Smooth muscle cell (in vitro differentiated cells): ENCODE data around the gene IDE. TPM values are rescaled to one million over a fixed set of nuclear protein-coding genes. Genes with fewer than 3 reads are reported as not detected.

Experiments
- DNase-seq: peaks from one replicate; lab custom pipeline; 2025; ENCODE audit not compliant: unreplicated experiment; lab: John Stamatoyannopoulos, UW
- H2AFZ ChIP-seq: fragments of 200-600 bp; sonication (generic); 2 replicates; pipeline ENCODE4 v1.6.0; 2016; ENCODE audit warnings: antibody characterized with exemption, low read depth, mild to moderate bottlenecking
- H3F3A ChIP-seq: fragments of 200-600 bp; sonication (generic); 2 replicates; pipeline ENCODE4 v1.6.0; 2017; ENCODE audit warnings: antibody characterized with exemption, low read depth
- H3K27ac ChIP-seq: fragments of 200-600 bp; sonication (generic); 2 replicates; pipeline ENCODE4 v1.5.1; 2016; ENCODE audit warnings: low read depth, mild to moderate bottlenecking
- H3K27me3 ChIP-seq: fragments of 200-600 bp; sonication (generic); 2 replicates; pipeline ENCODE4 v1.6.1; 2016; ENCODE audit warnings: low read depth, mild to moderate bottlenecking
- H3K36me3 ChIP-seq: fragments of 200-600 bp; sonication (generic); 2 replicates; pipeline ENCODE4 v1.5.1; 2016; ENCODE audit warnings: low read depth
- H3K4me1 ChIP-seq: fragments of 200-600 bp; sonication (generic); 2 replicates; pipeline ENCODE4 v1.5.1; 2016; ENCODE audit warnings: low read depth
- H3K4me2 ChIP-seq: fragments of 200-600 bp; sonication (generic); 2 replicates; pipeline ENCODE4 v1.6.0; 2016; ENCODE audit warnings: mild to moderate bottlenecking
- H3K4me3 ChIP-seq: fragments of 200-600 bp; sonication (generic); 2 replicates; pipeline ENCODE4 v1.5.1; 2016; ENCODE audit warnings: mild to moderate bottlenecking
- H3K79me2 ChIP-seq: fragments of 200-600 bp; sonication (generic); 2 replicates; pipeline ENCODE4 v1.6.0; 2016; ENCODE audit warnings: low read depth, mild to moderate bottlenecking
- H3K9ac ChIP-seq: fragments of 200-600 bp; sonication (generic); 2 replicates; pipeline ENCODE4 v1.6.0; 2016; ENCODE audit warnings: low read depth
- H3K9me3 ChIP-seq: fragments of 200-600 bp; sonication (generic); replicated peaks from 2 replicates; pipeline ENCODE4 v1.5.1; 2016; ENCODE audit warnings: low read depth
- H4K20me1 ChIP-seq: fragments of 200-600 bp; sonication (generic); 2 replicates; pipeline ENCODE4 v1.6.0; 2016; ENCODE audit warnings: low read depth
- WGBS: methylation state at CpG from one replicate; pipeline ENCODE4 v1.1.7; 2016; ENCODE audit warnings: low lambda C conversion rate; 5-methylcytosine and 5-hydroxymethylcytosine counted together
- polyA plus RNA-seq: library from polyadenylated mRNA; unstranded; fragments of >200 nt; fragmentation: Nextera tagmentation; extraction: Ambion mirVana; gene quantifications from 2 replicates; pipeline ENCODE4 v1.2.1, GENCODE V29; 2016
- total RNA-seq: library from RNA; depleted of rRNA; stranded (reverse); fragments of >200 nt; gene quantifications from 2 replicates; pipeline ENCODE4 v1.2.3, GENCODE V29; 2014
- TF ChIP-seq, protein P1 (sequence below): fragments of 200-600 bp; sonication (generic); IDR thresholded peaks from 2 replicates; pipeline ENCODE4 v1.5.1; 2017; ENCODE audit warnings: borderline replicate concordance, mild to moderate bottlenecking, antibody characterized with exemption; ENCODE audit not compliant: insufficient read depth, poor library complexity, severe bottlenecking

IDE gene
- total and polyA plus RNA-seq, 2 experiments from 2014 or later = 12.8 to 30.6 TPM

DNA sequence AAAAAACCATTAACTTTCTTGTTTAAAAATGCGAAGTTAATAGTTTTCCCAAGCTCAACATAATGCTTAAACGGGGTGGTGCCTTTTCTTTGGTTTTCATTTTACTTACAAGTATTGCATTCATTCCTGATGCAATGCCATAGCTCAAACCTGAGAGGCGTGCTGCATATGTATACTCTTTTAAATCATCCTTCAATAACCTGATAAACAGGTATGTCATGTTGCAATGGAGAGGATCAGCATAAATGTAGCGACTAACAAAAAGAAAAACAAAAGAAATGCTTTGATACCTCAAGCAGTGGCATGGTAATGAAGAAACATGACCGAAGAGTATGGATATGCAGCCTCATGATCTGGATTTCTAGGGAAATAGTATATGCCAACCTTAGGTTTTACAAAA, 95.4 kb downstream of the IDE start:
- WGBS = 90% methylated on average over 5 of the region's 5 CpGs
- Histone ChIP-seq H3K36me3 (peaks cover 3% of the 10 kb centered on the region), H3K9me3 (no peaks in the 10 kb centered on the region), H3K27ac (no peak overlapping the region), H3F3A (no peaks in the 10 kb centered on the region), H3K9ac (no peak overlapping the region), H3K79me2 (no peaks in the 10 kb centered on the region), H3K4me3 (no peak overlapping the region), H3K4me2 (no peak overlapping the region), H4K20me1 (no peaks in the 10 kb centered on the region), H3K27me3 (no peaks in the 10 kb centered on the region), H3K4me1 (no peaks in the 10 kb centered on the region), H2AFZ (no peak overlapping the region)
- TF ChIP-seq, protein P1, sequence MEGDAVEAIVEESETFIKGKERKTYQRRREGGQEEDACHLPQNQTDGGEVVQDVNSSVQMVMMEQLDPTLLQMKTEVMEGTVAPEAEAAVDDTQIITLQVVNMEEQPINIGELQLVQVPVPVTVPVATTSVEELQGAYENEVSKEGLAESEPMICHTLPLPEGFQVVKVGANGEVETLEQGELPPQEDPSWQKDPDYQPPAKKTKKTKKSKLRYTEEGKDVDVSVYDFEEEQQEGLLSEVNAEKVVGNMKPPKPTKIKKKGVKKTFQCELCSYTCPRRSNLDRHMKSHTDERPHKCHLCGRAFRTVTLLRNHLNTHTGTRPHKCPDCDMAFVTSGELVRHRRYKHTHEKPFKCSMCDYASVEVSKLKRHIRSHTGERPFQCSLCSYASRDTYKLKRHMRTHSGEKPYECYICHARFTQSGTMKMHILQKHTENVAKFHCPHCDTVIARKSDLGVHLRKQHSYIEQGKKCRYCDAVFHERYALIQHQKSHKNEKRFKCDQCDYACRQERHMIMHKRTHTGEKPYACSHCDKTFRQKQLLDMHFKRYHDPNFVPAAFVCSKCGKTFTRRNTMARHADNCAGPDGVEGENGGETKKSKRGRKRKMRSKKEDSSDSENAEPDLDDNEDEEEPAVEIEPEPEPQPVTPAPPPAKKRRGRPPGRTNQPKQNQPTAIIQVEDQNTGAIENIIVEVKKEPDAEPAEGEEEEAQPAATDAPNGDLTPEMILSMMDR = no peak
- DNase-seq = no peak

DNA sequence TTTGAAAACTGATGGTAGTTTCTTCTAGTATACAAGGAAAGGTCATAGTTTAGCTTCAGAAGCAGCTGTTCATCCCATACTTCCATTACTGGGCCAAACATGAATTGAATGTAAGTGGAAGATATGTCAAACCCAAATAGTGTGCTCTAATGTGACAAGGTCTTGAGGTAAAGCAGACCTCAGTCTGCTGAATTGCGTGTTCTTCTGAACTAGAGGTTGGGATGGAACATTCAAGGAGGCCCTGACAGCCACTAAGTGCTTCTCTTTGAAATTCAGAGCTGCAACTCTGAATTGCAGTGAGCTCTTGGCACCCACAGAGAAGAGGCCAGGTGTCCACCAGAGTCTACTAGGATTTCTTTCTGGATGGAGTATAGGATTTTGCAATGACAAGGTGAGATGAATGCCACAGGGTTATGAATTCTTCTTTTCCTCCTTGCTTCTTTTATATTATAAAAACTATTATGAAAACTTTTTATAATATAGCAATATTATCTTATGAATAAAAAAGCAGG, 98.5 kb downstream of the IDE start:
- no peaks in the 10 kb centered on the region for H3F3A ChIP-seq
- H2AFZ ChIP-seq = no peak overlapping the region
- 90% methylated on average over 1 of the region's 1 CpG for whole genome bisulfite sequencing
- DNase-seq = no peak
- no peak overlapping the region for H3K9ac ChIP-seq
- H3K27me3 ChIP-seq = no peaks in the 10 kb centered on the region
- H3K4me2 ChIP-seq = no peak overlapping the region
- no peaks in the 10 kb centered on the region for H3K36me3 ChIP-seq
- H3K4me3 ChIP-seq = no peak overlapping the region
- TF ChIP-seq, protein P1 = no peak
- no peaks in the 10 kb centered on the region for H3K79me2 ChIP-seq
- H4K20me1 ChIP-seq = no peaks in the 10 kb centered on the region
- H3K27ac ChIP-seq = no peak overlapping the region
- H3K9me3 ChIP-seq = no peaks in the 10 kb centered on the region
- H3K4me1 ChIP-seq = no peaks in the 10 kb centered on the region

DNA sequence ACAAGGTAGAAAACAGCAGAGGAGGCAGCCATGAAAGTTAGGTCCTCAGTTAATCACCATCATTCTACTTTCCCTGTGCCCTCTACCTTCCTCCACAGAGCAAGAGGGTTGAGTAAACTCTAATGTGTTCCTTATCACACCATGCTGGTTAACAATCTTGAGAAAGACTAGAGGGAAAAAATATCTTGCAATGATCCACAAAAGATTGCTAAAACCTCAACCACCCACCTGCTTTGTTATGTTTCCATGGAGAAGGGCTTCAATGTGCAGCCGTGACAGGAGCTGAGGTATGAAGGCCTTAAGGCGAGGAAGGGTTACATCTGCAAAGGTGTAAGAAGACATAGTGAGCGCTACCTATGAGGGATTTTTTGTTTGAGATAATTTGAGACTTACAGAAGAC, 103.9 kb downstream of the IDE start:
- Histone ChIP-seq H3K36me3 (peaks cover 11% of the 10 kb centered on the region), H3F3A (no peaks in the 10 kb centered on the region)

DNA sequence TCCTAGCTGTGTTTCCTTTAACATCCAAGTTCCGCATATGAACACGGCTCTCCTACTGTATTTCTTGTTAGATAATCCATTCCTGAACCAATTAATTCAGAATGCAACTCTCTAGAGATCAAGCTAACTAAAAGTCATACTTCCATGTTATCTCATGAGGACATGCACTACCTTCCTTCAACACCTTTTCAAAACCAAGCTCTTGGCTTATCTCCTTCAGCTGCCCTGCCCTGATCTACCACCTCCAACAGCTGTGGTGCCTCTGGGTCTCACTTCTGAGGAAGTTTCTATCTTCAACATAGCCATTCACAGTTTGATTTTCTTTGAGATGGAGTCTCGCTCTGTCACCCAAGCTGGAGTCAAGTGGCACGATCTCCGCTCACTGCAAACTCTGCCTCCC, 109.5 kb downstream of the IDE start:
- Histone ChIP-seq H3F3A (no peaks in the 10 kb centered on the region), H2AFZ (no peak overlapping the region), H3K9me3 (no peaks in the 10 kb centered on the region), H3K27me3 (no peaks in the 10 kb centered on the region), H3K36me3 (peaks cover 11% of the 10 kb centered on the region), H3K4me2 (no peak overlapping the region), H3K9ac (no peak overlapping the region), H3K27ac (no peak overlapping the region), H4K20me1 (no peaks in the 10 kb centered on the region), H3K4me1 (no peaks in the 10 kb centered on the region), H3K4me3 (no peak overlapping the region), H3K79me2 (no peaks in the 10 kb centered on the region)
- TF ChIP-seq, protein P1 = no peak
- DNase-seq = no peak
- WGBS = 86% methylated on average over 5 of the region's 5 CpGs

More for the DNA sequence above, 103.9 kb downstream of the IDE start:
- Histone ChIP-seq H3K79me2 (no peaks in the 10 kb centered on the region), H3K4me3 (no peak overlapping the region), H4K20me1 (no peaks in the 10 kb centered on the region), H3K9ac (no peak overlapping the region), H3K27ac (no peak overlapping the region), H3K9me3 (no peaks in the 10 kb centered on the region), H3K27me3 (no peaks in the 10 kb centered on the region), H3K4me1 (no peaks in the 10 kb centered on the region), H2AFZ (no peak overlapping the region), H3K4me2 (no peak overlapping the region)
- 96% methylated on average over 3 of the region's 3 CpGs for WGBS
- no peak for DNase-seq
- TF ChIP-seq, protein P1 = no peak
